WTC11 (cell line): ENCODE data around the gene MC5R.

Experiments
- ELF4 ChIP-seq: sonication (generic); formaldehyde crosslinking; IDR thresholded peaks from 2 replicates; pipeline ENCODE4 v1.8.1; 2022; ENCODE audit warnings: low read depth, mild to moderate bottlenecking, moderate library complexity, missing genetic modification reagents
- EMX1 ChIP-seq: fragments of 250-450 bp; sonication (Bioruptor Pico); IDR thresholded peaks from 2 replicates; pipeline ENCODE4 v1.8.0; 2021; ENCODE audit warnings: mild to moderate bottlenecking
- FOXJ3 ChIP-seq: sonication (generic); formaldehyde crosslinking; IDR thresholded peaks from 2 replicates; pipeline ENCODE4 v1.9.0; 2021; ENCODE audit warnings: missing genetic modification reagents, mild to moderate bottlenecking, borderline replicate concordance
- NR2C2 ChIP-seq: sonication (generic); formaldehyde crosslinking; IDR thresholded peaks from 2 replicates; pipeline ENCODE4 v1.8.0; 2022; ENCODE audit warnings: mild to moderate bottlenecking, missing genetic modification reagents
- USF1 ChIP-seq: sonication (generic); formaldehyde crosslinking; IDR thresholded peaks from 2 replicates; pipeline ENCODE4 v1.8.0; 2022; ENCODE audit warnings: mild to moderate bottlenecking, missing genetic modification reagents
- ZNF121 ChIP-seq: sonication (generic); formaldehyde crosslinking; IDR thresholded peaks from 2 replicates; pipeline ENCODE4 v1.8.0; 2023; ENCODE audit warnings: missing genetic modification reagents
- TF ChIP-seq, protein P1 (sequence below): fragments of 250-450 bp; sonication (Bioruptor Pico); IDR thresholded peaks from 2 replicates; pipeline ENCODE4 v1.9.0; 2021; ENCODE audit warnings: moderate library complexity, mild to moderate bottlenecking, inconsistent platforms, borderline replicate concordance
- TF ChIP-seq, protein P2 (sequence below): sonication (generic); formaldehyde crosslinking; IDR thresholded peaks from 2 replicates; pipeline ENCODE4 v1.8.0; 2022; ENCODE audit warnings: mild to moderate bottlenecking, missing genetic modification reagents
- TF ChIP-seq, protein P3 (sequence below): fragments of 200-600 bp; IDR thresholded peaks from 2 replicates; pipeline ENCODE4 v1.8.0; 2022; ENCODE audit warnings: antibody characterized with exemption

DNA sequence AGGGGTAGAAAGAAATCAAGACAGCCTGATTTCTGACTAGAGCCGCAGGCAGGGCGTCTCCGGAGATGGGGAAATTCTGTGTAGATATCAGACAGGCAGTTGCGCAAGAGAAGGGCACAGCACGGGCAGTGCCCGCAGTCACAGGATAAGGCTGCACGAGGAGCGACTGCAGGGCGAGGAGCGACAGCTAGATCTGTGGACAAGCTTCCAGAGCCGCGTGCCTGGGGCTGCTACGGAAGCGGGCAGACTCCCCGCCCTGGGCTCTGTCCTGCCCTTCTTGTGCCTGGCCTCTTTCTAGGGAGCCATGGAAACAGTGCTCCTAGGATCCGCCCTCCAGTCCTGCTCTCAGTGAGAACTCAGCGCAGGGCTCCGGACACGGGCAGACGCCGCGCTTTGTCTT, 12.6 kb downstream of the MC5R start:
- TF ChIP-seq ELF4 (CRISPR knock-in tag) (no peak), FOXJ3 (CRISPR knock-in tag) (no peak), EMX1 (CRISPR knock-in tag) (no peak), USF1 (CRISPR knock-in tag) (no peak), NR2C2 (CRISPR knock-in tag) (no peak), ZNF121 (CRISPR knock-in tag) (no peak)
- TF ChIP-seq, protein P1, sequence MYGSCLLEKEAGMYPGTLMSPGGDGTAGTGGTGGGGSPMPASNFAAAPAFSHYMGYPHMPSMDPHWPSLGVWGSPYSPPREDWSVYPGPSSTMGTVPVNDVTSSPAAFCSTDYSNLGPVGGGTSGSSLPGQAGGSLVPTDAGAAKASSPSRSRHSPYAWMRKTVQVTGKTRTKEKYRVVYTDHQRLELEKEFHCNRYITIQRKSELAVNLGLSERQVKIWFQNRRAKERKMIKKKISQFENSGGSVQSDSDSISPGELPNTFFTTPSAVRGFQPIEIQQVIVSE (CRISPR knock-in tag): no peak
- TF ChIP-seq, protein P2, sequence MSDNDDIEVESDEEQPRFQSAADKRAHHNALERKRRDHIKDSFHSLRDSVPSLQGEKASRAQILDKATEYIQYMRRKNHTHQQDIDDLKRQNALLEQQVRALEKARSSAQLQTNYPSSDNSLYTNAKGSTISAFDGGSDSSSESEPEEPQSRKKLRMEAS (CRISPR knock-in tag): no peak
- TF ChIP-seq, protein P3, sequence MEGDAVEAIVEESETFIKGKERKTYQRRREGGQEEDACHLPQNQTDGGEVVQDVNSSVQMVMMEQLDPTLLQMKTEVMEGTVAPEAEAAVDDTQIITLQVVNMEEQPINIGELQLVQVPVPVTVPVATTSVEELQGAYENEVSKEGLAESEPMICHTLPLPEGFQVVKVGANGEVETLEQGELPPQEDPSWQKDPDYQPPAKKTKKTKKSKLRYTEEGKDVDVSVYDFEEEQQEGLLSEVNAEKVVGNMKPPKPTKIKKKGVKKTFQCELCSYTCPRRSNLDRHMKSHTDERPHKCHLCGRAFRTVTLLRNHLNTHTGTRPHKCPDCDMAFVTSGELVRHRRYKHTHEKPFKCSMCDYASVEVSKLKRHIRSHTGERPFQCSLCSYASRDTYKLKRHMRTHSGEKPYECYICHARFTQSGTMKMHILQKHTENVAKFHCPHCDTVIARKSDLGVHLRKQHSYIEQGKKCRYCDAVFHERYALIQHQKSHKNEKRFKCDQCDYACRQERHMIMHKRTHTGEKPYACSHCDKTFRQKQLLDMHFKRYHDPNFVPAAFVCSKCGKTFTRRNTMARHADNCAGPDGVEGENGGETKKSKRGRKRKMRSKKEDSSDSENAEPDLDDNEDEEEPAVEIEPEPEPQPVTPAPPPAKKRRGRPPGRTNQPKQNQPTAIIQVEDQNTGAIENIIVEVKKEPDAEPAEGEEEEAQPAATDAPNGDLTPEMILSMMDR: no peak
